ENCODE measurements around the gene ZBTB8OS.

Gene ZBTB8OS

GRCh38 chr1:32580348-32581017 is 69.9 kb downstream of the ZBTB8OS start:
- no peaks in the 10 kb centered on the region for H3K27me3 ChIP-seq (ENCODE audit: insufficient read depth, poor library complexity, severe bottlenecking)
- no peak overlapping the region for H3K4me3 ChIP-seq (replicated peaks; ENCODE audit: insufficient read depth, low read length)
- H3K27ac ChIP-seq (replicated peaks), result no peak overlapping the region
- no peak for DNase-seq (ENCODE audit: low read depth in 1 of 2, low spot score in 1 of 2)
- no peak for TF ChIP-seq GABPA (IDR thresholded peaks at IDR 0.05; ENCODE audit: low read depth)
- TF ChIP-seq REST (IDR thresholded peaks at IDR 0.05; ENCODE audit: insufficient replicate concordance, low read depth), result no peak
- TF ChIP-seq POLR2AphosphoS5 (IDR thresholded peaks at IDR 0.05; ENCODE audit: low read depth), result no peak
- no peak for TF ChIP-seq SPI1 (IDR thresholded peaks at IDR 0.05; ENCODE audit: borderline replicate concordance, low read depth)
- TF ChIP-seq CTCF (IDR thresholded peaks at IDR 0.05; ENCODE audit: insufficient read depth, low read length), result no peak

Data from HL-60 (cell line).